ENCODE measurements around the gene LRRK1.

DNA sequence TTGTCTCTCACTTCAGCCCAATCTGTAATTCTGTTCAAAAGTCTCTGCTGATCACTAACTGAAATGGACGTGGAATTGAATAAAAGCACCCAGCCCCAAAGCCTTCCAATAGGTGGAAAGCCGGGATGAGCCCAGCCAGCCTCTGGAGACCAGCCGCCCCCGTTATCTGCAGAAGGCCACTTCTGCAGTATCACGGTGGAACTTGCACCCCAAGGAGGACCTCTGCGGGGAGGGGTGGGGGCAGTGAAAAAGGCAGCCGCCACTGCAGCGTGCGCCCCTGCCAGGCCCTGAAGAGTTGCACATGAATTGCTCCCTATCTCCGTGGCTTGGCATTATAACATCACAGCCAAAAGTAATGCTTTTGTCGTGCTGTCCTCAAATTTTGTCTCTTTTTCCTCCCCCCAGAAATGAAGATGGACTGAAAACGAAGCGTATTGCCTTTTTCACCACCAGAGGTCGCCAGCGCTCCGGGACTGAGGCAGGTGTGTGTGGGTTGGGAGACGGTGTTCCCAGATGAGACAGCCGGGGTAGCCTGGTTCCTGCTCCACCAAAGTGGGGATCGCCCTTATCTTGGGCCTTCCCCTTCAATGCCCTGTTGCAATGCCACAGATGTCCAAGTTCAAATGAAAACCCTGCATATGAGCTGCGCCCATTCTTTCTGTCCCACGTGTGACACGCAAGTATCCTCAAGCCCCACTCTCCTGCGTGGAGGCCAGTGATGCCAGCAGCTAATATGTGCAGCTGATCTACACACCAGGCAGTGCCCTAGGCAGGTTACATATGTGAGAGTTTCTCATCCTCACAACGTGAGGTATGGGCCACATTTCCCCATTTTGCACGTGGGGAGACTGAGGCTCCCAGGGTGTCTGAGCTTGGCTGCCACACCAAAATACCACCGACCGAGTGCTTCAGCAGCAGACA, 96.0 kb downstream of the LRRK1 start:
- TF ChIP-seq CTCF (IDR thresholded peaks at IDR 0.05), result peak; percentile 81 to 94 (median 87)
- TF ChIP-seq POLR2A (IDR thresholded peaks at IDR 0.05), result no peak
